Calu3 (cell line): ENCODE data around the gene SBF1. TPM values are rescaled to one million over a fixed set of nuclear protein-coding genes. Genes with fewer than 3 reads are reported as not detected.
A peak's percentile ranks its signal among the peaks of the same experiment; 100 is the strongest.

ENCODE experiments used
- BruUV-seq: library from RNA; stranded (reverse); fragments of 400-500 nt; replicated peaks from 2 replicates; lab custom pipeline; 2021; lab: Mats Ljungman, UMichigan
- CTCF ChIA-PET: fragments of 300-600 bp; sonication (Branson Sonifier 250); formaldehyde crosslinking; loops from one replicate; lab custom pipeline; 2022; ENCODE audit warnings: antibody characterized with exemption; lab: Charles Lee
- DNase-seq: peaks from one replicate; pipeline ENCODE4 v3.0.0; 2022
- H3K27ac Mint-ChIP-seq: one replicate; pipeline ENCODE4 v1.8.0; 2022; ENCODE audit warnings: mixed read lengths; ENCODE audit not compliant: unreplicated experiment
- H3K27me3 Mint-ChIP-seq: one replicate; pipeline ENCODE4 v1.8.0; 2022; ENCODE audit warnings: mixed read lengths; ENCODE audit not compliant: unreplicated experiment
- H3K36me3 Mint-ChIP-seq: one replicate; pipeline ENCODE4 v1.8.0; 2022; ENCODE audit warnings: mild to moderate bottlenecking, moderate library complexity, mixed read lengths; ENCODE audit not compliant: insufficient read depth, unreplicated experiment
- H3K4me1 Mint-ChIP-seq: one replicate; pipeline ENCODE4 v1.8.0; 2022; ENCODE audit warnings: mild to moderate bottlenecking, low read depth, mixed read lengths; ENCODE audit not compliant: unreplicated experiment
- H3K4me3 Mint-ChIP-seq: one replicate; pipeline ENCODE4 v1.8.0; 2022; ENCODE audit warnings: mild to moderate bottlenecking, low read depth, moderate library complexity, mixed read lengths; ENCODE audit not compliant: unreplicated experiment
- H3K9me3 Mint-ChIP-seq: one replicate; pipeline ENCODE4 v1.8.0; 2022; ENCODE audit warnings: low read depth, mixed read lengths; ENCODE audit not compliant: unreplicated experiment
- intact Hi-C: fragments of 100-400 bp; cut with micrococcal nuclease; formaldehyde crosslinking; loops from one replicate; pipeline ENCODE4 v1.10.0; 2022; ENCODE audit not compliant: unreplicated experiment
- total RNA-seq: library from RNA; stranded (reverse); gene quantifications from 2 replicates; pipeline ENCODE4 v1.2.3, GENCODE V29; 2022
- TF ChIP-seq, protein P1 (sequence below): fragments of 200-600 bp; IDR thresholded peaks from one replicate; pipeline ENCODE4 v1.8.0; 2022; ENCODE audit warnings: antibody characterized with exemption; ENCODE audit not compliant: unreplicated experiment

The SBF1 gene
- total RNA-seq, 1 experiment from 2014 or later: 104 TPM

DNA sequence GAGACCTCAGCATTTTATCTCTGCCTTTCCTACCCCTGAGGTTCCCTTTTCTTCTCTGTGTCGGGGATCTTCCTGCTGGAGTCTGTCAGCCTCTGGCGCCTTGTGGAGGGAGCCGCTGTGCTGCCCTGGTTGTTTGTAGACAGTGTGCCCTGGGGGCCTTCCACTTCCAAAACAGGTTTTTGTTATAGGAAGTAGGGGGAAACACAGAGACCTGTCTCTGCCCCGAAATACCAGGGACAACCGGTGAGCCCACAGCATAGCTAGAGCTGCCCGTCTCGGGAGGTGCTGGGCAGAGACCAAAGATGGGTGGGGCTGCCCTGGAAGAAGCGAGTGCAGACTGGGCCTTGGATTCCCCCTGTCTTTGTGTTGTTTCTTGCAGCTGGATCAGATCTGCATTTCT is 41.2 kb upstream of the SBF1 start:
- Mint-ChIP-seq H3K27ac (no peak overlapping the region), H3K36me3 (peaks cover 21% of the 10 kb centered on the region), H3K4me1 (no peaks in the 10 kb centered on the region), H3K9me3 (no peaks in the 10 kb centered on the region), H3K4me3 (no peak overlapping the region), H3K27me3 (no peaks in the 10 kb centered on the region)
- CTCF ChIA-PET: no interaction called here
- intact Hi-C loops: no loop called here
- BruUV-seq: no TSS peak
- TF ChIP-seq, protein P1, sequence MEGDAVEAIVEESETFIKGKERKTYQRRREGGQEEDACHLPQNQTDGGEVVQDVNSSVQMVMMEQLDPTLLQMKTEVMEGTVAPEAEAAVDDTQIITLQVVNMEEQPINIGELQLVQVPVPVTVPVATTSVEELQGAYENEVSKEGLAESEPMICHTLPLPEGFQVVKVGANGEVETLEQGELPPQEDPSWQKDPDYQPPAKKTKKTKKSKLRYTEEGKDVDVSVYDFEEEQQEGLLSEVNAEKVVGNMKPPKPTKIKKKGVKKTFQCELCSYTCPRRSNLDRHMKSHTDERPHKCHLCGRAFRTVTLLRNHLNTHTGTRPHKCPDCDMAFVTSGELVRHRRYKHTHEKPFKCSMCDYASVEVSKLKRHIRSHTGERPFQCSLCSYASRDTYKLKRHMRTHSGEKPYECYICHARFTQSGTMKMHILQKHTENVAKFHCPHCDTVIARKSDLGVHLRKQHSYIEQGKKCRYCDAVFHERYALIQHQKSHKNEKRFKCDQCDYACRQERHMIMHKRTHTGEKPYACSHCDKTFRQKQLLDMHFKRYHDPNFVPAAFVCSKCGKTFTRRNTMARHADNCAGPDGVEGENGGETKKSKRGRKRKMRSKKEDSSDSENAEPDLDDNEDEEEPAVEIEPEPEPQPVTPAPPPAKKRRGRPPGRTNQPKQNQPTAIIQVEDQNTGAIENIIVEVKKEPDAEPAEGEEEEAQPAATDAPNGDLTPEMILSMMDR: no peak
- no peak for DNase-seq

DNA sequence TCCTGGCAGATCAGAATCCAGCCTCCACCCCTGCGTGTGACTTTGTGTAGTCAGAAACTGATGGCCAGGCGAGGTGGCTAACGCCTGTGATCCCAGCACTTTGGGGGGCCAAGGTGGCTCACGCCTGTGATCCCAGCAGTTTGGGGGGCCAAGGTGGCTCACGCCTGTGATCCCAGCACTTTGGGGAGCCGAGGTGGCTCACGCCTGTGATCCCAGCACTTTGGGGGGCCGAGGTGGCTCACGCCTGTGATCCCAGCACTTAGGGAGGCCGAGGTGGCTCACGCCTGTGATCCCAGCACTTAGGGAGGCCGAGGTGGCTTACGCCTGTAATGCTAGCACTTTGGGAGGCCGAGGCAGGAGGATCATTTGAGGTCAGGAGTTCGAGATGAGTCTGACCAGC is 38.3 kb upstream of the SBF1 start:
- H3K27ac Mint-ChIP-seq: no peak overlapping the region
- CTCF ChIA-PET: no interaction called here
- H3K9me3 Mint-ChIP-seq: no peaks in the 10 kb centered on the region
- BruUV-seq: no TSS peak
- no peak overlapping the region for H3K4me3 Mint-ChIP-seq
- DNase-seq: no peak
- peaks cover 30% of the 10 kb centered on the region for H3K36me3 Mint-ChIP-seq
- H3K4me1 Mint-ChIP-seq: peaks cover 17% of the 10 kb centered on the region
- intact Hi-C loops: no loop called here
- H3K27me3 Mint-ChIP-seq: no peaks in the 10 kb centered on the region
- TF ChIP-seq, protein P1: no peak

- intact Hi-C loops: no loop called here
- CTCF ChIA-PET: interaction anchor here (0.6 to 2.1 kb wide), 4 partner anchors 16 to 125 kb away, joined by 3 to 13 read pairs (median 8); partner anchors contain the start of gene SCO2
Observed at GRCh38 chr22:50508897-50509296, 34.1 kb upstream of the SBF1 start.

DNA sequence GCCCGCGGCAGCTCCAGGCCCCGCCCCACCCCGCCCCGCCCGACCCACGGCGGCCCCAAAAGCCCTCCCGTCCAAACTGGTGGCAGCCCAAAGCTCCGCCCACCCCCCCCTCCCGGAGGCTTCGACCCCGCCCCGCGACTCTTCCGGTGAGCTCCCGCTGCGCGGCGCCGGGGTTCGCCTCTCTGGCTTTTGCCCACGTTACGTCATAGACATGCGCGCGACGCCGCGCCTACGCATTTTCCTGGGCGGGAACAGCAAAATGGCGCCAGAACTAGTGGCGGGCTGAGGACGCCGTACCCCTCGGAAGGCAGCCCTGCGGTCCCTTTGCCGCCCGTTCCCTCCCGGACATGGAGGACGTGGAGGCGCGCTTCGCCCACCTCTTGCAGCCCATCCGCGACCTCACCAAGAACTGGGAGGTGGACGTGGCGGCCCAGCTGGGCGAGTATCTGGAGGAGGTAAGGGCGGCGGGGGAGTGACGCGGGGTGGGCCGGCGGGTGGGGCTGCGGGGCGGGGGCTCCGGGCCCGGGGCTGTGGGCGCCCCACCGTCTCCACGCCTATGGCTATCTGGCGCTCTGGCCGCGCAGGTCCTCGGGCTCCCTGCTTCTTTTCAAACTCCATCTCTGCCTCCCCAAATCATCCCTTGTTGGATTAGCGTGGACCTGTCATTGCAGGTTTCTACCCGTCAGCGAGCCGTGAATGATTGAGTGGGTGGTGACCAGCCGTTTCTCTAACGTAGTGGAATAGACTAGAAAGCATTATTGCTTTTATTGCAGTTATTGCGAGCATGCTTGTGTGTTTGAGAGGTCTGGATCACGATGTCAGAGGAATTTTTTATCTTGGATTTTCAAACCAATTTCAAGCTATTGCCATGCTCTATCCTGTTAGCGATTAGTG is 33.4 kb upstream of the SBF1 start, which contains the start of gene NCAPH2:
TSS of gene NCAPH2 (plus strand) at position 234 of the 894 bp plus-strand sequence. CDS start at position 348, 114 bp downstream.
- peak; percentile 96 for DNase-seq
- intact Hi-C loops: no loop called here
- Mint-ChIP-seq H3K4me1 (peaks cover 17% of the 10 kb centered on the region), H3K27ac (peak within 1 kb of the TSS; percentile 91), H3K27me3 (no peaks in the 10 kb centered on the region), H3K9me3 (no peaks in the 10 kb centered on the region), H3K36me3 (peaks cover 52% of the 10 kb centered on the region), H3K4me3 (peak within 1 kb of the TSS; percentile 91)
- TF ChIP-seq, protein P1: no peak
- CTCF ChIA-PET: interaction anchor here (0.6 to 2.1 kb wide), 9 partner anchors 10 to 252 kb away, joined by 3 to 13 read pairs (median 4); partner anchors contain the start of genes SCO2 and SYCE3
- no TSS peak for BruUV-seq

More at GRCh38 chr22:50508897-50509296, 34.1 kb upstream of the SBF1 start:
- Mint-ChIP-seq H3K4me1 (peaks cover 17% of the 10 kb centered on the region), H3K9me3 (no peaks in the 10 kb centered on the region), H3K36me3 (peaks cover 52% of the 10 kb centered on the region), H3K27ac (peak overlapping the region; percentile 87), H3K27me3 (no peaks in the 10 kb centered on the region), H3K4me3 (peak overlapping the region; percentile 91)
- DNase-seq: no peak
- TSS peak; percentile 67 for BruUV-seq
- TF ChIP-seq, protein P1: no peak
